Esophagus muscularis mucosa (tissue), 4 donors: ENCODE data around the gene TOM1L1.

ENCODE experiments used
- CTCF ChIP-seq, 3 experiments: fragments of 200-600 bp in 2 of 3; fragments of 450-650 bp in 1 of 3; sonication (generic) in 2 of 3; IDR thresholded peaks; one replicate each; pipeline ENCODE4 v1.5.1; 2017 to 2019; ENCODE audit warnings: antibody characterized with exemption in 3 of 3, mild to moderate bottlenecking in 2 of 3, moderate library complexity in 1 of 3
- EP300 ChIP-seq: sonication (generic); formaldehyde crosslinking; IDR thresholded peaks from one replicate; pipeline ENCODE4 v1.6.1; 2017; ENCODE audit warnings: antibody characterized with exemption
- POLR2A ChIP-seq: fragments of 450-650 bp; IDR thresholded peaks from one replicate; pipeline ENCODE4 v1.6.1; 2017; ENCODE audit warnings: antibody characterized with exemption, moderate library complexity, mild to moderate bottlenecking, low read depth
- POLR2AphosphoS5 ChIP-seq, 2 donors: sonication (generic); formaldehyde crosslinking; IDR thresholded peaks; one replicate each; pipeline ENCODE4 v1.6.1; 2017; ENCODE audit warnings: antibody characterized with exemption in 2 of 2

- TF ChIP-seq CTCF (IDR thresholded peaks at IDR 0.05) (no peak), POLR2A (no peak), EP300 (no peak), POLR2AphosphoS5 (IDR thresholded peaks at IDR 0.05) (no peak)
Observed at GRCh38 chr17:54919425-54919824, 18.8 kb downstream of the TOM1L1 start.
